CD4-positive, alpha-beta T cell treated with Interleukin-12 subunit alpha and Interleukin-12 subunit beta, for 1 hour (primary cell): ENCODE data around the gene KLF15.

Experiments used
- DNase-seq: peaks from one replicate; pipeline ENCODE4 v3.0.0-alpha.2; 2020

Gene KLF15

DNA sequence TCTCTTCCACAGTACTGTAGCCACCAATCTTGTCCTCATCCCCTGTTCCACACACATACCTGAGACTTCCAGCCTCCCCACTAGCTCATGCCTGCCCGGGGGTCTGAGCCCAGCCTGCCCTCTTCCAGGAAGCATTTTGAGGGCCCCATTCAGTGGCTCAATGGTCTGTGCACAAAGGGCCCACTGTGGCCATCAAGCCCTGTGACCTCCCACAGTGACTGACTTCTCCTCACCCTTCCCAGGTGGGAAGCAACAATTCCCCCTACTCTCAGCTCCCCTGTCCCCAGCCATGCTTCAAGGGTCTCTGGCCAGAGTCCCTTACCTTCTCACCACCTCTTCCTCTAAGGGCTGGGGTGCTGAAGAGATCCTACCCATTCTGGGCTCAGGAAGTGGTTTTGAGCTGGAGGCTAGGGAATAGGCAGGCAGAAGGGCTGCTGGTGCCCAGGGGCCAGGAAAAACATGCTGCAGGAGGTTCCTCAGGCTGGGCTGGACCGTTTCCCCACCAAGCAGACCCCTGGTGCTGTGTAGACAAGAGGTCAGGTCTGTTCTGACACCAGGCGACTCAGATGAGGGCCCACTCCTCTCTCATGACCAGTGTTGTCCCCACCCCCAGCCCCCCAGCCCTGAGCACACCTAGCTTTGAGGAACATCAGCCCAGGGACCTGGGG is 3.0 kb upstream of the KLF15 start:
- DNase-seq = no peak

DNA sequence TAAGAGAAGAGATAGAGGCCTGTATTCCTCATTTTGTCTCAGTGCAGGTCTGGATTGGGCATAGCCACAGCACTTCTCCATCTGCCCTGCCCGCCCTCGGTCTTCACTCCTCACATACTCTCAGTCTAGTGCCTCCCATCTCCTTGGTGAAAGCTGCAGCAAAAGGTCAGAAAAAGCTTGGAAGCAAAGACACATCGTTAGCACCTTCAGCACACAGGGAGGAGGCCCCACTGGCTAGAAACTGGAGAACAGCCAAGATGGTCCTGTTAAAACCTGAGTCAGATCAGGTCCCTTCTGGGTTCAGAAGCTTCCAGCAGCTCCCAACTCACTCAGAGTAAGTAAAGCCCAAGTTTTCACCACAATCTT is 1.6 kb upstream of the KLF15 start:
- no peak for DNase-seq

DNA sequence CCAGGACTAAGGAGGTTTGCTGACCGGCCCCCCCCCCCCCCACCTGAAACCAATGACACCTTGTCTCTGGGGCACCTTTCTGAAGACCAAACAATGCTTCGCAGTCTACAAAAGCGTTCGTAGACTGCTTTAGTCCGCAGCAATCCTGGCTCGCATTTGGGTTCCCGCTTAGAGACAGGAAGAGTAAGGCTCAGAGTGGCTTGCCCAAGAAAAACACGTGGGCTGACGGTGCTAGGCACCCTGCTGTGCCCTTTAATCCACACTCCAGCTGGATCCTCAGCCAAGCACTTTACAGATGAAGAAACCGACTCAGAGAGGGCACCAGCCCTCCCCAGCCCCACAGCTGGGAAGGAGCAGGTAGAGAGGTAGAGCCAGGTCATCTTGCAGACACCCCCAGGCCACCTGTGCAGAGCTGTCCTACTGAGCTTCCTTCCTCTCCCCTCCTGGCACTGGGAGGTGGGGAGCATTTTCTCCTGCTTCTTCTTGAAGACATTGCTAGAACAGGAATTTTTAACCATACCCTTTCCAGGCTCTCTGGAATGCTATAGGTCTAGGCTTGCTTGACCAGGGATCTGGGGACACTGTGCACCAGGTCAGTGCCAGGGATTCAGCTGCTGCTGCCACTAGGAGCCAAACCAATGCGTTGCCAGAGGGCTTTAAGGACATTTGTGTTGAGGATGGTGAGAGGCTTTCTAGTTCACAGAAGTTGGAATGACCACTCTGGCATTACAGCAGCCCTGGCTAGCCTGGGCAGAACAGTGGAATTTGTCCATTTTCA is 1.0 kb upstream of the KLF15 start:
- DNase-seq = no peak

DNA sequence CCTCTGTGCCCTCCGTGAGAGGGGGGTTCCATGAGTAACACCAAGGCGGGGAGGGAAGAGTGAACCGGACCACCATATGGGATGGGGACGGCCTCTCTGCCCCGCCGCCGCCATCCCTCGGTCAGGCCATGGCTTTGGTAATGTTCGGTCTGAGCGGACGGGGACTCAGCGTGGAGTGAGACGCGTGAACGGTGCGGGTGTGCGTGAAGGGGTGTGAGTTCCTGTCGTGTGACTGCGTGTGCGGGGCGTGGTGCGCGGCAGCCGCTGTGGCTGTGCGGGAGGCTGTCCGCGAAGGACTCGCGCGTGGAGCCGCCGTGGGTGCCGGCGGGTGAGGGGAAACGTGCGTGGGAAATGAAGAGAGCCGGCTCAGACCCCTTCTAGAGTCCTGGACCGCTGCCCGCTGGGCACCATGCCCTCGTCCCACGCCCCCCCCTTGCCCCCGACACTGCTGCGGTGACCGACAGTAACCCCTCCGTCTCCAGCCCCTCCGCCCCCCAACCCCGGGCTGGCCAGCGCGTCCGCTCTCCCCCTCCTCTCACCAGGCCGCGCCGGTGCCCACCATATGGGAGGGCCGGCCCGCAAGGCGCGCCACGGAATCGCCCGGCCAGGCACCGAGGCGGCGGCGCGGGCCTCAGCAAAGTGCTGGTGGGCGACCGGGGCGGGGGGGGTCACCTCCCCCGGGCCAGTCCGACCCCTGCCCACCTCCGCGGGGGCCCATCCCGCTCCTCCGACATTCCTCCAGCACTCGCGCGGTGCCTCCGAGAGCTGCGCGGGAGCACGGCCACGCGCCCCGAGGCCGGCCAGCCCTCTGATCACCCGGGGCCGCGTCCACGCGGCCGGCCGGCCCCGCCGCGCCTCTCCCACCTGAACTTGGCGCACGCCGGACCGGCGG is 589 bp downstream of the KLF15 start:
- DNase-seq = peak; percentile 16

DNA sequence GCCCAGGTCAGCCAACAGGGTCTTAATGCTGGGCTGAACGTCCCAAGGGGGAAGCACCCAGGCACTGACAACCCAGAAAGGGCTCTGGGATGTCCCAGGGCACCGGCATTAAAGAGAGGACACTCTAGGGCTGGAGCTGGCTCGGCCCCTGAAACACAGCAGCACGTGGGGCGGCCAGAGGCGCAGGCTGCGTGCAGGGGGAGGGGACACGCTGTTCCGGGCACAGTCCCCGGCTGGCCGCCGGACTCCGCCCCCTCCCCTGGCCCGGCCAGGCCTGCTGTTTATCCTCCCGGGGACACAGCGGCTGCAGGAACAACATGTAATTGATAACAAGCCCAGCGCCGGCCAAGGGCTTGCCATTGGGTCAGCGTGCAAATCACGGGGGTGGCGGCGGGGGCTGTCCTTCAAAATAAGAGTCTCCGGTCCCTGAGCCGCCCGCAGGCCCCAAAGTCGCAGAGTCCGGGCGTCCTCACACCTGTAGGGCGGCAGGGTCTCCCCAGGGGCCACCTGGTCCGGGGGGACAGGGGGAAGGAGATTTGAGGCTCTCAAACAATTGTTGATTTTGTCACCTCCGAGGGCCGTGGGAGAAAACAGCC is 1.3 kb downstream of the KLF15 start:
- no peak for DNase-seq

DNA sequence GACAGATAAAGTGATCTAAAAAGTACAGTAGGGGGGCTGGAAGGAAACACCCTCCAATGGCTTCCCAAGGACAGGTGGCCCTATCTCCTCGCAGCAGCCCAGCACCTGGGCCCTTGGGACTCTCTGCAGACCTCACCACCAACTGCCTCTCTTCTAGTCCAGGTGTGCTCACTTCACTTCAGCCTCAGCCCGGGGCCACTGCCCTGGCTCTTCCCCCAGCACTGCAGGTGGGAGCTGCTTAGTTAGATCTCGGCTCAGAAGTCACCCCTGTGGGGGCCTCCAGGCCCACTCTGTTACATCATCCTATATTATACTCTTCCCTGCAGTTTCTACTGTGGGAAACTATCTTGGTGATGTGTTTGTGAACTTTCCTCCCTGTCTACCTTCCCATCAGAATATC is 2.0 kb downstream of the KLF15 start:
- no peak for DNase-seq

DNA sequence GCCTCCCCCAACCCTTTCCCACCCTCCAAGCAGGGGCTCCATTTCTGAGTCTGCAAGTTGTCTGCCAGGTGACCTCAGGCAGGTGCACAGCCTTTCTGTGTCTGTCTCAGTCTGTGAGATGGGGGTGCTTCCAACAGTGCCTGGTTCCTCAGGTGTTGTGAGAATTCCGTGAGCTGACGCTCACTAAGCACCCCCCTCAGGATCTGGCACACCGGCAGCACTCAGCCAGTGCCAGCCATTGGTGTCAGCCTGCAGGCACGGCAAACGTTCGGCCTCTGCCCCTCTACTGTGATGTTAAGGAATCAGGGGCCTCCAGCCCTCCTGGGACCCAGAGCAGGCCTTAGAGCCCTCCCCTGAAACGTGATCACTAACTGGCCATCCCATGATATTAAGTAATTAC is 2.4 kb downstream of the KLF15 start:
- no peak for DNase-seq

DNA sequence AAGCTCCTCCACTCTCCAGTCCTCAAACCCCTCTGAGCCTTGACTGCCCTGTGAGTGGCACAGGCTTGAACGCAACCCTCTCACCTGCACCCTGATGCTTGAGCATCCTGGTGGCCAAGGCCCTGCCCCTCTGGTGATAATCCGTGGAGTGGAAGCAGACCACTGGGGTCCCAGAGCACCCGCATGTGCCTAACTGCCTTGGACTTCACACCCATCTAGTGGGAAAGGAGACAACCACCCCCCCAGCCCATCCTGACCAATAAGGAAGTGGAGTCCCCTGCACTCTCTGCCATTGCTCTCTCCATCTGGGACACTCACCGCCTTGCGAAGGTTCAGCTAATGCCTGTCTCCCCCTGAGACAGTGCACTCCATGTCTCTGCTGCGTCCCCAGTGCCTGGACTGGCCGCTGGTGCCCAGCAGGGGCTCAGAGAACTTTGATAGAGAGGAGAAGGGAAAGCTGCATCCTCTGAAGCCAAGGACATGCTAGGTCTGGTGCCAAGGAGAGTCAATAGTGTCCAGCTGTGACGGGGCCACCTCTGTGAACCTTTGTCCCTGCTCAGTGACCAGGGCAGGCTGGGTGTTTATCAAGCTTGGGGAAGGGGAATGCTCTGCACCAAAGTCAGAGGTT is 3.4 kb downstream of the KLF15 start:
- DNase-seq = no peak

DNA sequence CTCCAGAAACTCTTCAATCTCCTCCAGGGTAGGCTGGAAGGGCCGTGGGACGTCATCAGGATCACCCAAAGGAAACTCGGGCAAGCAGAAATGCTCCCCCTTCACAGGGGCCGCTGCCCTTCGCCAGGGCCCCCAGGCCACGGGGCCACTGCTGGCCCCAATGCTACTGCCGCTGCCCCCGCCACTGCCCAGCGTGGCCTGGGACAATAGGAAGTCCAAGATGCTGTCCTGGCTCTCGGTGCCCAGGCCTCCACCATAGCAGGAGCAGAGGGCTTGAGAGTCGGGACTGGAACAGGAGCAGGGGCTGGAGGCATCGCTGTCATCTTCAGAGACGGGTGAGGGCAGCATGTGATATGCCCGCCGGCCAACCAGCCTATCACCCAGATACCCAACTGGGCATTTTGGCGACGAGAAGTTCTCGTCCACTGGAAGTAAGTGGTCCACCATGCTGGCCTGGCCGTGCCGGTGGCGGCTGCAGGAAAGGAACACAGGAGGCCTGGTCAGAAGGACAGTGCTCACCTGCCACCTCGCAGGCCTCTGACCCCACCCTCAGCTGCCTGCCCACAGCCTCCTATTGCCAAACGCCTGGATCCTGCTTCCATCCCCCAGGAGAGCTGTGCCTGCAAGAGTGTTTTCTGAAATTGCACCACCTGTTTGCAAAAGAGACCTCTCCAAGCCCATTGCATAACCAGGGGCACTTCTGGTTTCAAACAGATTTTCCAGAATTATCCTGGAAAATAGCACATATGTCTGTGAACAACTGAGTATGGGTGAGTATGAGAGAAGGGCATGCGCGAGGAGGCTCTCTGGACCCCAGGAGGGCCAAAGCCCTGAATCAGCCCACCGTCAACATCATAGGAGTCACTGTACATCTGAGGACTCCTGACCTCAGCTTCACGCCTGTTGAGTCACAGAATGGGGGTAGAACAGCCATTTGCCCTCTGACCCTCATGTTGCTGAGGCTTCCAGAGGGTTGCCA is 4.4 kb downstream of the KLF15 start:
- no peak for DNase-seq

DNA sequence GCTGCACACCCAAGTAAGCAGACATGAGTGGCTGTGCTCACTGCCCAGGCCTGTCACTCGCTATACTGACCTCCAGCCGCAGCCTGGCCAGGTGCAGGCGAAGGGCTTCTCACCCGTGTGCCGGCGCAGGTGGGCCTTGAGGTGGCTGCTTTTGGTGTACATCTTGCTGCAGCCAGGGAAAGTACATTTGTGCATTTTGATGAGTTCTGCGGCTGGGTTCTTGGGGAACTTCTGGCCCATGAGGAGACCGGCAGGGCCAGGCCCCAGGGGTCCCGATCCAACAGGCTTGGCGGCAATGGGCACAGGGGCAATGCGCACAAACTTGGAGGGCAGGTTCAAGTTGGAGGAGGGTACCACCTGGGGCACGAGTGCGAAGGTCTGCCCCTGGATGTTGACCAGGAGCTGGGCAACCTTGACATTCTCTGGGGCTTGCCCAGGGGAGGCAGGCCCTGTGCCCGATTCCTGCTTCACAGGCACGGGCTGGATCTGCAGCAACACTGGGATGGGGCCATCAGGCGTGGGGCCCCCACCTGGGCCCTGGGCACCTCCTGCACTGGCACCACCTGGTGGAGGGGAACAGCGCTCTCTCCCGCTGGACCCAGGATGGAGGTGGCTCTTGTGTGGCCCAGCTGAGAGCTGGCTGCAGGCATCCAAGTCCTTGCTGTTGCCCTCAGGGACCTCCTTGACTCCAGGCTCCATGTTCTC is 5.3 kb downstream of the KLF15 start:
- no peak for DNase-seq

DNA sequence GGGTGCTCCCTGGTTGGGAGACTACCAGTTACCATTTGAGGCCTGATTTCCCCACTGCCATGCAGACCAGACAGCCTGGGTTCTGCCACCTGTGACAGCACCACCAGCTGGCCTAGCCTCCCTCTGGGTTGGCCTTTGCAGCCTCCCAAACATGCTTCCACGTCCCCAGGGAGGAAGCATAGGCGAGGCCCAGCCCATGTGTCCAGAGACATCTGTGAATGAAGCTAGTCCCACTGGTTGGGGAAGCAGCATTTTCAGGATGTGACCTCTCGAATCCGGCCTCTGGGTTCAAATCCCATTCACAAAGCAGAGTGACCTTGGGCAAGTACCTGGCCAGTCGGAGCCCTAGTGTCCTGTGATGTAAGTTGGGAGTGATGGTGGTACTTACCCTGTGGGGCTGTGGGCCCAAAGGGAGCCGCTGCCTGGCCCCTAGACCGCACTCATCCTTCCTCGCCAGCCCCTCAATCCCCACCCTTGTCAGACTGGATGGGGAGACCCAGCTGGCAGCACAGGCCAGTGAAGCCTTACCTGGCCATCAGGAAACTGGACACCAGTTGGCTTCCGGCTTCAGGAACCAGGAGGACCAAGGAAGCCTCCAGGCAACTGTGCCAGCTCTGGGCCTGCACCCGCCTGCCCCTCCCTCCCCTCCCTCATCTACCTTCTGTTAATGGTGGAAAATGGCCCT is 6.0 kb downstream of the KLF15 start:
- DNase-seq = no peak

DNA sequence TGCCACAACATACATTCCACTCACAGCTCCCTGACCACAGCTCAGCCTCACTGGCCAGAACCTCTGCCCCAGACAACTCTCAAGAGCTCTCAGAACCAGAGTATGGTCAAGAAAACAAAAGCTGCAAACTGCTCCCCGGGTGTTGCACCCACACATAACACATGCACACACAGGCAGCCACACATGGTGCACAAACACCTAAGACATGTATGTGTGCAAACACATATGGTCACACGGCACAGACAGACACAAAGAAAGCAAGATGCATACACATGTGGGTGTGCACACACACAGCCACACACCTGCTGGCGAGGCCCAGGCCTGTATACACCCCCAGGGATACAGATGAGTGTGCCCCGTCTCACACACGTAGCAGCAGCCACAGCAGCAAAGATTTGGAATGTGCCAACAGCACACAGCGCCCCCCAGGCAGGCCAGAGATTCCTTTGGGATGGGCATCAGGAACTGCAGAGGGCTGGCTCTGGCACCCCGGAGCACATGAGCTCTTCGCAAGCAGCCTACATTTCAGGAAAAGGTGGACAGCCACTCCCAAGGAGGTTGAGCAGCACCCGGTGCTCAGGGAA is 6.6 kb downstream of the KLF15 start:
- DNase-seq = no peak

DNA sequence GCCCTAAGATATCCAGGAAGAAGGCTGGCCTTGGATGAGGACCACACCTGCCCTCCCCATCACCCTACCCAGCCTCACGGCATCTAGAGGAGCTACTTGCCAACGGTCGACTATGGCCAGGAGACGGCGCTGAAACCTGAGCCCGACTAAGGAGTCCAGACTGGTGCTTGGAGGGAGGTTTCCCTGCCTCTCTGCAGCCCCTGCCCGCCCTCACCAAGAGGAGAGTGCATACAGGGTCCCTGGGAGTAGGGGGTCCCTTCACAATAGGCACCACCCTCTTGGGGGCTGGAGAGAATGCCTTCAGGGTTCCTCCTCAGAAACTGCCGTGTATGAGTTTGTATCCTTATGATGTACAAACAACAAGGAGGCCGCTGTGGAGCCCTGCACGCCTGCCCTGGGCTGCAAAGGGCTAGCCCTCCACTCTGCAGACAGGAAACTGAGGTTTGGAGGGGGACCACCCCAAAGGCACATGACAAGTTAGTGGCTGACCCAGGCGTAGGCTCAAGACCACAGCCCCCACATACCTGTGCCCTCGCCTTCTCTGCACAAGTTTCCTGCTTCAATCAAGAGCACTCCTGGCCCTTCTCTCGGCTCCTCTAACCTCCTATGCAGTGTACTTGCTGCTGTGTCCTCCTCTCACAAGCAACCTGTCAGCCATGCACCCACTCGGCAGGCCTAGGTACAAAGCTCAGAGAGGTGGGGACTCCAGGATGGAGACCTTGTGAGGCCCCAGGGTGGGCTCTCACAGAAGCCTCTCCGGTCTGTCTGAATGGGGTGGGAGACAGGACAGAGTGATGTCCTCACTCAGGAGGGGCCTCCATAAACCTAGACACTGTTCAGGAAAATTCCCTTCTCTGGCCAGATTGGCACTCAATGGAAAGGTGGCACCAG is 7.4 kb downstream of the KLF15 start:
- no peak for DNase-seq

DNA sequence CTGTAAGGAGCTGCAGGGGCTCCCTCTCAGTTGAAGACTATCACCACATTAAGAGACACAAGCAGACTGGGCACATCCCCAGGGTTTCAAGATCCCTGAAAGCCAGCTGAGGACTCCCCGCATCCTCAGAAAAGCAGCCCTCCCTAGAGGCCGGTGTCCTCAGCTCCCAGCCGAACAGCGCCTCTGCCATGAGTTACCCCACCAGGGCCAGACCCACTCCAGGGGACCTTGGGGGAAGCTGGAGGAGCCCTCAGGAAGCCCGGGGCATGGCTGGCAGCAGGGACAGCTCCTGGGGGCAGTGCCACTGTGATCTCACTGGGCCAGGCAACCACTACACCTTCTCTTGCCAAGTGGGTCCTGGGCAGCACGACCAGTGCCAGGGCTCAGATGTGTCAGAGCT is 8.1 kb downstream of the KLF15 start:
- DNase-seq = no peak

DNA sequence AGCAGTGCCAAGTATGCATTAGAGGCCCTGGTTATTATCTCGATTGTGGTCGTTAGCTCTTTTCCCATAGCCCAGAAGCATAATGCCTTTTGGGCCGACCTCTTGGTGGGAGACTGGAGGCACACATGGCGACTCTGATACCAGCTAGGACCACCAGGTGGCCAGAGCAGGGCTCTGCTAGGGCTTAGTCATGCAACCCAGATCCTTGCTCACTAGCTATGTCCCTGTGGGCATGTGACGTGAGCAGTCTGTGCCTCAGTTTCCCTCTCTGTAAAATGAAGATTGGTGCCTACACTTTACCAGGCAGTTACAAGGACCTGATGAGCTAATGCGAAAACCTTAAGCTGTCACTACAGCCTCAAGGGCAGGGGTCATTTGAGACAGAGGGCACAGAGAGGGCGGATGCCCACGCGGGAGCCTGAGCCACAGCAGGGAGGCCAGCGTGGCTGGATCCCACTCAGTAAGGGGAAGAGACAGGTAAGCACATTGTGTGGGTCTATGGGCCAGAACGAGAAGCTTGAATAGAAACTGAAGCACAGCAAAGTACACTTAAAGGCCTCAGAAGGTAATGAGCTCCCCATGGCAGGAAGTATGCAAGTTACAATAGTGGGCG is 8.8 kb downstream of the KLF15 start:
- DNase-seq = no peak

DNA sequence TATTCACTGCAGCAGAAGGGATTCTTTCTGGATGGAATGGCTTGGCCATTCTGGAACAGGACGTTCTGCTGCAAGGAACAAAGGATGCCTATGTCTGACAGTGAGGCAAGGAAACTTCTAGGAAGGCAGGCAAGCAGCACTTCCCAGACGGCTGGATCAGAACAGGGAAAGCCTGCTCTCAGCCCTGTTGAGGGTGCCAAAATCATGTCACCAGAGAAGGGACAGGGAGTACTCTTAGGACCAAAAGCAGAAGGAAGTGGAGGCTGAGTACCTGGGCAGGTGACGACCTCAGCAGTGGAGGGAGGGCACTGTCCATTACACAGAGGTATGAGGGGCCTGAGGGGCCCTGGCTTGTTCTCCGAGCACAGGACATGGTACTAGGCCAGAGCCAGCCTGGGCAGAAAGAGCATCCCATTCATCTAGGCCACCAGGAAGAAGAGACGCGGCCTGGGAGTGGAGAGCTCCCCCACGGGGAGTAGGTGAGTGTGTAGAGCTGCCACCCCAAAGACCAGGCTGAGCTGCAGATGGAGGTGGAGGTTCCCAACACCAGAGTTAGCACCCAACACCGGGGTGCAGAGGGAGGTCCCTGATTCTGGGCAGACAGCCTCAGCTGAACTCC is 9.6 kb downstream of the KLF15 start:
- DNase-seq = no peak

DNA sequence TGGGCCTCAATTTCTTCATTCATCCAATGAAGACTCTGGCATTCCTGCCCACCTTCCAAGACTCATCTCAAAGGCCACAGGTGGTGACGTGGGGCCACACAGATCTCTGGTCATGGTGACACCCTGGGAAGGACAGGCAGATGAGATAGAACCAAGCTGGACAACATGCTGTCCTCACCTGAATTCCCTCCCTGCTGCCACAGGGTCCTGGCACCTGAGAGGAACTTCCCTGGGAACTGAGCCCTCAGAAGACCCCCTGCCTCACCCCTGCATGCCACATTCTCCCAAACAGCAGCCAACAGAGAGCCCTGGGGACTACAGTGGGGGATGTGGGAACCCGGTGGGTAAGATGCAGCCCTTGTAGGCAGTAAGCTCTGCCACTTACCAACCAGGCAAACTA is 10.7 kb downstream of the KLF15 start:
- no peak for DNase-seq
